HT-29 (cell line): Measurements from ENCODE around the gene DKK2. TPM values are rescaled to one million over a fixed set of nuclear protein-coding genes. Genes with fewer than 3 reads are reported as not detected.
A peak's percentile ranks its signal among the peaks of the same experiment; 100 is the strongest.
"Not testable (repeated sequence)": the region's sequence is repeated elsewhere in the genome, so short reads cannot be mapped to it uniquely, and the experiment has no call there.

Experiments used
- DNase-seq: peaks from one replicate; pipeline ENCODE4 v3.0.0-alpha.2; 2015; ENCODE audit warnings: low spot score
- total RNA-seq: library from RNA; depleted of rRNA; stranded (reverse); fragments of >200 nt; shearing (Covaris generic); gene quantifications from 2 replicates; pipeline ENCODE4 v1.2.3, GENCODE V29; 2014

DKK2 gene
- total RNA-seq, 1 experiment from 2014 or later, result not detected

DNA sequence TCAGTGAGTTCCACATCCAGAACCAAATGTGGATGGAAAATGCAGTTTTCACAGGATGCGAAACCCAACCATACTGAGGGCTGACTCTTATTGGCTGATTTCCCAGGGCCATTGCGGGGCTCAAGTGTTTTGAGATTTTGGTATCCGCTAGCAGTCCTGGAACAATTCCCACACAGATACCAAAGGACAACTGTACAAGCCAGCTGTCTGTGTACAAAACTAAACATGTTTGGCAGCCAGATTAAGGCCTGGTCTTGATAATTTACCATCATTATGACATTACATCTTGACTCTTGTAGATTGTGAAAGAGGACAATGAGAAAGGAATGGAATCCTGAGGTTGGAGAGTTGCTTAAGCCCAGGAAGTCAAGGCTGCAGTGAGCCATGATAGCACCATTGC lies 121.9 kb downstream of the DKK2 start:
- no peak for DNase-seq

DNA sequence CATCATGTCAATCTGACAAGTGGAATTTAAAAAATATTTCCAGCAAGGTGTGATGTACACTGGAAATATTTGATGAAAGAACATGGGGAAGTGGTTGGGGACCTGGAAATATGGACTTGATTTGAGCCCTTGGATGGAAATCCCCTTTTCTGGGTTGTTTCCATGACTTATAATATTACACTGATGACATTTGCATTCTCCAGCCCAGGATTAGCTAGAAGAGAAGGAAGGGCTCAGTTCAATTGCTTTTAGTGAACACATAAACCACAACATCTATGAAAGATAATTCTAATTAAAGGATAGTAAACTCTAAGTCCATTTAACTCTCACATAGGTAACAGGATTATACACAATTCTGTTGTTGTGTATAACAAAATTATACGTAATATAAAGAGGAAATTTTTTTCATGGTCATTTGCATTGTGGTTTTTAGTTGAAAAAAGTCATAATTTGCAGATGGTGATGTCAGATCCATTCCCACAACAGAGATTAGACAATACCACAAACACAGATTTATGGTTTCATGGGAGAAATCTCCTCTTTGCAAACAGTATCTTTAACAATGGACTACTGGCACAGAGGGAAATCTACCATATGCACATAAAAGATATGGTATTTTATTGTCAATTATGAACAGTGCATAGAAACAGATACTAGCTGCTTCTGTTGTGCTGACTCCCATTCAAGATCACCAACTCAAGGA lies 126.5 kb downstream of the DKK2 start:
- DNase-seq, result no peak

DNA sequence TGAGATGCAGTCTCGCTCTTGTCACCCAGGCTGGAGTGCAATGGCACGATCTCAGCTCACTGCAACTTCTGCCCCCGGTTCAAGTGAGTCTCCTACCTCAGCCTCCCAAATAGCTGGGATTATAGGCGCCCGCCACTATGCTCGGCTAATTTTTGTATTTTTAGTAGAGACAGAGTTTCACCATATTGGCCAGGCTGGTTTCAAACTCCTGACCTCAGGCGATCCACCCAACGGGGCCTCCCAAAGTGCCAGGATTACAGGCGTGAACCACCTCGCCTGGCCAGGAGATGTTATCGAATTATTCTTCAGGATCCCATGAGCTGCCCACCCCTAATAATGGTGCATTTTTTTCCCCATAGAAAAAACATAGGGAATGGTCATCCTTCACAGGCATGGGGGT lies 128.1 kb downstream of the DKK2 start:
- DNase-seq, result not testable (repeated sequence)

DNA sequence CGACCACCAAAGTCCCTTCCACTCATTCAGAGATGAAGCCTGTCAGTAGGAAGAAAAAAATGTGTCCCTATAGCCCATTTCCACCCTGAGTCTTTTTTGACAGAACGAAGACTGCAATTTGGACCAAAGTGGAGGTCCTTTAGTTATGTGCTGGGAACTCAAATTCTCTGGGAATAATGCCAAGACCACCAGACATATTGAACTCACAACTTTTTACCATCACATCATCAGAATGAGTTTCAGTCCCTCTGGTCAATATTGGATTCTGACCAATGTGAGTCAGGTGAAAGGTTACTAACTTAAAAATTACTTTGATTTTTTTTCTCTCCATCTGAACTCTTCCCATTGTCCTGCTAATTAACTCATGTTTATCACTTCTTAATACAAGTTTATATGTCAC lies 128.9 kb downstream of the DKK2 start:
- DNase-seq, result no peak

DNA sequence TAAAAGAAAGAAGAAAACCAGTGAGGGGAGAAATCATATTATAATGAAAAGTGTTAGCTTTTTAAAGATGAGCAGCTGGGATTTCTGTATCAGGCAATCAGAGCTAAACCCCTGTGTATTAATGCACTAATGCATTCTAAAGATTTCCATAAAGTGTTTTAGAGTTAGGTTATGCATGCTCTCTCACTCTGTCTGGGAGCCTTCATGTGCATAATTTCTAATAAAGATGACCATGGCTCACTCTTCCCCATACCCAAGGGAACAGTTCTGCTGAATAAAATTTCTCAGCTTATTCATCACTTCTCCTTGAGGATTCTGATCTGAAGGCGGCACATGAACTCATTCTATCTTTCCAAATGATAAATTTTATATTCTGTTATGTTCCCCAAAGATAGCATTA lies 129.4 kb downstream of the DKK2 start:
- DNase-seq, result no peak

DNA sequence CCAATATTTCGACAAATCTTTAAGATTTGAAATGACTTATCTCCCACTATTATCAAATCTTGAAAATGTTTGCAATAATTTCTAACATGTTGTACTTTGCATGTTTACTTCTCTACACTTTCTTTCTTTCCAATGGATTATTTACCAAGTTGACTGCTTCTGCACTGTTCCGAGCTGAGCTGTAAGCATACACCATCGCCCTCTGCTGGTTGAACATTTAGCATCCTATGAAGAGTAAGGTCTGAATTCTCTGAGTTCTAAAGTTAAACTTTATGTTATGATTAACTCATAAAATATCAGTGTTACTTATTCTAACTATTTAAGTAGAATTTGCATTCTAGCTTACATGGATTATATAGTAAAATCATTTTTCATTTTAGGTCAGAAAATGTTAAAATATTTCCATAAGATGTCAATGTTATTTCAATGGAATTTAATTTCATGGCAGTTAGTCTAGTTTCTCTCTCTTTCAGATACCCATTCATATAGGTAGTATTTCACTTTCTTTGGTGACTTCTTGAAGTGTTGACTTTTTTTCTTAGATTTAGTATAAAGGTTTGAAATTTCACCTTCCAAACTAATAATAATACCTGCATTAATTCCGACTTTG lies 137.4 kb downstream of the DKK2 start:
- DNase-seq, result peak; percentile 79

DNA sequence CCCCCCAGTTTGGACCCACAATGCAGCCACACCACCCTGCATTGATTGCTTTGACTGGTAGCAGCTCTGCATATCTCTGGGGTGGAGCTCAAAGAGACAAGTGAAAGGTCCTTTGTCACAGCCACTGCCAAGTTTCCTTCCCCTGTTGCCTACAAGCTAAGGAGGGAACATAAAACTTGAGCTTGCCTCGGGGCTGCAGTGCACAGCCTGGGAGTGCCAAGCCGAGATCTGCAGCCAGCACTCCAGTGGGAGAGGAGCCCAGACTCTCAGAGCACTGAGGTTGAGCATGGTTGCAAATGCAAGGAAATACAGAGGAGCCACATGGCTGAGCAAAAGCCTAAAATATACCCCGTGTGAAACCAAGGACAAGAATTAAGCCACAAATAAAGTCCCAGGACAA lies 142.2 kb downstream of the DKK2 start:
- DNase-seq, result peak; percentile 2

DNA sequence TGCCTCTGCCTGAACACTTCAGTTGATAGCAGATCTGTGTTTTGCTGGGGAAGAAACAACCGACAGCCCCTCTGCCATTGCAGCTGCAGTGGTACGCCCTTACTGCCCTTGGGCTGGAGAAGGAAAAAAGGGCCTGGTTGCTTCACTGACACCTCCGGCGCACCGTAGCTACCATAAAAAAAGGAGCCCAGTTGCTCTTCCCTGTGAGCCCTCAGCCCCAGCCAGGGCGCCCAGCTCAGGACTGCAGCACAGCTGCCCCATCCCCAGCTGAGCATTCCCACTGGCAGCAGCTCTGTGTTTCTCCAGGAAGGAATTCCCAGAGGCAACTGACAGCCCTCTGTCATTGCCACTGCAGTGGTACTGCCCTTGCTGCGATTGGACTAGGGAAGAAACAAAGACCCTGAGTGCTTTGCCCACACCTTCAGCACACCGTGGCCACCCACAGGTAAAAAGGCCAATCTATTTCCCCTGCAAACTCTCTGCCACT lies 142.7 kb downstream of the DKK2 start:
- DNase-seq, result no peak

DNA sequence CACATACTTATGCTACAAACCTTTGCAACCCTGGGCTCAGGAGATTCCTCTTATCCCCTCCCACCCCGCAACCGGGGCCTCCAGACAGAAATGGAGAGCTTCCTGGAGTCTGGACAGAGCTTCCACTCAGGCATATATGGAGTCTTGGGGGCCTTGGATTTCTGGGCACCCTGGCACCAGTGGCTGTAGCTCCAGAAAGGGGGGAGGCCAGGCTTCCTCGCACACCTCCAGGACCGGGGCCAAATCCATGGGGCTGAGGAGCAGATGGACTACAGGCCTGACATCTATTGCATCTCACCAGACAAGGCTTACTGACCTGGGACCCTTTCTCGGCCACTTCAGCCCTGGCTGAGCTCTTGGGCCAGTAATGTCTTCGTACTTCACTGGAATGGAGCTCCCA lies 143.3 kb downstream of the DKK2 start:
- no peak for DNase-seq

DNA sequence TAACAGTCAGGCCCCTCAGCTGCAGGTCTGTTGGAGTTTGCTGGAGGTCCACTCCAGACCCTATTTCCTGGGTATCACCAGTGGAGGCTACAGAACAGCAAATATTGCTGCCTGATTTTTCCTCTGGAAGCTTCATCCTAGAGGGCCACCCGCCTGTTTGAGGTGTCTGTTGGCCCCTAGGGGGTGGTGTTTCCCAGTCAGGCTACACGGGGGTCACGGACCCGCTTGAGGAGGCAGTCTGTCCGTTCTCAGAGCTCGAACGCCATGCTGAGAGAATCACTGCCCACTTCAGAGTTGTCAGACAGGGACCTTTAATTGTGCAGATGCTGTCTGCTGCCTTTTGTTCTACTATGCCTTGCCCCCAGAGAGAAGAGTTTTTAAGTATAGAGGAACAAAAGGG lies 160.8 kb downstream of the DKK2 start:
- no peak for DNase-seq
